GM18517 (cell line): Measurements from ENCODE around the gene SHB.

Source experiments
- ATAC-seq: cut with Tn5 transposase; IDR thresholded peaks from one replicate; pipeline ENCODE4 v1.9.1; 2021; ENCODE audit warnings: mild to moderate bottlenecking, moderate library complexity; ENCODE audit not compliant: unreplicated experiment

Gene SHB

GRCh38 chr9:38044706-38045105 is 24.3 kb downstream of the SHB start:
- ATAC-seq = no peak

GRCh38 chr9:38043931-38044623 is 24.9 kb downstream of the SHB start:
- no peak for ATAC-seq

GRCh38 chr9:38042626-38043357 is 26.2 kb downstream of the SHB start:
- ATAC-seq = no peak

GRCh38 chr9:38041564-38042243 is 27.3 kb downstream of the SHB start:
- ATAC-seq = no peak

- no peak for ATAC-seq
Measured at GRCh38 chr9:38039907-38040682, 28.9 kb downstream of the SHB start.

GRCh38 chr9:38039090-38039906 is 29.7 kb downstream of the SHB start:
- ATAC-seq = no peak

- ATAC-seq = no peak
Measured at GRCh38 chr9:38038307-38039089, 30.5 kb downstream of the SHB start.

- no peak for ATAC-seq
Measured at GRCh38 chr9:38037981-38038306, 31.1 kb downstream of the SHB start.

- no peak for ATAC-seq
Measured at GRCh38 chr9:38036359-38037084, 32.5 kb downstream of the SHB start.

- no peak for ATAC-seq
Measured at GRCh38 chr9:38035873-38036272, 33.2 kb downstream of the SHB start.

- ATAC-seq = no peak
Measured at GRCh38 chr9:38033941-38034340, 35.1 kb downstream of the SHB start.

- no peak for ATAC-seq
Measured at GRCh38 chr9:38032266-38033110, 36.5 kb downstream of the SHB start.

- ATAC-seq = no peak
Measured at GRCh38 chr9:38031594-38031993, 37.4 kb downstream of the SHB start.

GRCh38 chr9:38030658-38031057 is 38.4 kb downstream of the SHB start:
- no peak for ATAC-seq

GRCh38 chr9:38029915-38030638 is 39.0 kb downstream of the SHB start:
- no peak for ATAC-seq

GRCh38 chr9:38027714-38028113 is 41.3 kb downstream of the SHB start:
- no peak for ATAC-seq

GRCh38 chr9:38026840-38027527 is 42.0 kb downstream of the SHB start:
- no peak for ATAC-seq
